Cortex of kidney (tissue), 1 donor: Measurements from ENCODE around the gene PRKCE.

Experiments used
- DNase-seq: peaks from one replicate; lab custom pipeline; 2025; lab: John Stamatoyannopoulos, UW

The PRKCE gene

GRCh38 chr2:45809205-45809604 lies 157.7 kb downstream of the PRKCE start:
- DNase-seq = no peak

DNA sequence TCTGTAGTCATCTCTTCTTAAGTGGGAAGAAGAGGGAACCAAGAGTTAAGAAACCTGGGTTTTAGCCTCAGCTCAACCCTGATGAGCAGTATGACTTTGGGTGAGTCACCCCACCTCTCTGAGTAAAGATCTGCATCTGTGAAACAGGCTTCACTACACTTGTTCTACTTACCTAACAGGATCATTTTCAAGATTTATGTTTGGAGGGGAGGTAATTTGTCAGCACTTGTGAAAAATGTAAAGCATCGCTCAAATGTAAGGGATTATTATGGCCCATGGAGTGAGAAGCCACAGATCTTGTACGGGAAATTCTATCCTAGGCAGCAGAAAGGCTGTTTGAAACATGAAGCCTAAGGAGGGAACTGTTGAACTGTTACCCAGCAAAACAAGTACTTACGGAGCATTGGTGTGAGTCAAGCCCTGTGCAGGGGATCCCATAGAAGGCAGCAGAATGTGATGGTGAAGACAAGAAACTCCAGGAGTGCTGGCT lies 160.6 kb downstream of the PRKCE start:
- no peak for DNase-seq

DNA sequence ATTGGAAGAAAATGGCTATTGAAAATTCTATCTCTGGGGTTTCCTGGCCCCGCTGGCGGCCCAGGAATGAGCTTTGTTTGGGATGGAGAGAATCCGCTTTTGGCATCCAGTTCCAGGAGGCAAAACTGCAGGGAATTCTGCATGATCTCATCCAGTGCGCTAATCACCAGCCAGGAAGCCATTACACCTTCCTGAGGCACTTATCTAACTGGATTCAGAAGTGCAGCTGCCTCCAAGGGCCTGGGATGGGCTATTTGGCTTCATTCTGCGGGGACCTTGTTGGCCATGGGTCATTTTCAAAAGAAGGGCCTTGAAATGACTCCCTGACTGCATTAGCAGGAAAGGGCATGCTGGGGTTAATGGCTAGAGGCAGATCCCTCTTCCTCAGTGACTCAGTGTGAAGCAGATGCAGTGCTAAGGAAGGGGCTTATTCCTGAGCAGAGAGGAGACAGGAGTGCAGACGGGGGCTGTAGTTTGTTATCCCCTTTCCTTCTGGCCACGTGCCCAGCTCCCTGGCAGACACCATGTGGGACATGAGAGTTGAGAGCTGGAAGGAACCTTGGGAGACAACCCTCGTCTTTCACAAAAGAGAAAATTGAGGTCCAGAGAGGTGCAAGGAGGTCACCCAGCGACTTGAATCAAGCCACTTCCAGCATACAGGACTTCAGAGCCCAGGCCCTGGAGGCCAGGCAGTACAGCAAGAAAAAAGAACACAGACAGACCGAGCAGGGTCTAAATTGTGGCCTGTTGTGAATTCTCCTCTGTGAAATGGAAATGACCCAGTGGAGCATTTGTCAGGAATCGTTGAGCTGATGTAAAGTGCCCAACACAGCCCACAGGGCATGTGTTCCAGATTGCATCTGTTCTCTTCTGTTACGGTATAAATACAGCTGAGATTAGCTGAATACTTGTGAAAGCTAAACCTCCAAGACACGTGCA lies 161.8 kb downstream of the PRKCE start:
- no peak for DNase-seq

DNA sequence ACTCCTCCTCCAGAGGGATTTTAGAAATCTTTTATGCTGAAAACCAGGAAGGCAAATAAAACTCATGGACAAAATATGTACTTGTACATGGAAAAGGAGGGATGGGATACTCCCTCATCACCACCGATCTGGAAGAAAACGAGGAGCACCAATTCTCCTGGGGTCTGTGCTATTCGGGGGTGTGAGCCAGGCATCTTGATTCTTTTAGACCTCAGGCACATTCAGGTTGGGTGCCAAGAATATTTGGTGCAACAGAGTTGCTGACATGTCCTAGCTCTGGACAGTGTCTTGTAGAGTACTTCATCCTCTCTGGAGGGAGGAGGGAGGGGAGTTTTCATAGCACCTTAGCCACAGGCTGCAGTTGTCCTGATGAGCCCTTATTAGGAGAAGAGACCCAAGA lies 163.0 kb downstream of the PRKCE start:
- DNase-seq = no peak

DNA sequence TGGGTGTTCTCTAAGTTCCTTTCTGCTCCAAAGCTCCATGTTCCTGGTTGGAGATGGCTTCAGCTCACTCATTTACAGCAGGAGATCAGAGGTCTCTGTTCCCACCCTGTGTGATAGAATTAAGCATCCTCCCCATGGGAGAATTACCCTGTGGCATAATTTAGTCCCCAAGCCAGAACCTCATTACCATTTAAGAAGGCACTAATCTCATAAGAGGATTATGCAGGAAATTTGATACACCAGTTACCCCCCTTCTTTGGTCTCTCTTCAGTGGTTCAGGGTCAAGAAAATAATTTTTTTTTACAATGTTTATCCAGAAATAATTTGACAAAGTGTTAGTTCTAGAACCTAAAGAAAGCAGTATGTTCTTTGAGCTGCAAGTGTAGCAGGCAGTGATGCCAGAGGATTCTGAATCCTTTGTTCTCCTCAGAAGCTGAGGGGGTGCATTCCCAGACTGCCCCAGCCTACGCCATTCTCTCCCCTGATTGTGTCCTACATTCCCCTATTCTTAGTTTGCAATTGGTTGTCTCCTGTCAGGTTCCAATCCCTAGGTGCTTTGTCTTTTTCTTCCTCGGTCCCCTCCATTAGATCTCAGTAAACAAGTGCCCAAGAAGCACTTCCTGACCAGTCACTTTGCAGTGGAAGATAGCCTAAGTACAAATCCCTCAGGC lies 163.6 kb downstream of the PRKCE start:
- no peak for DNase-seq

DNA sequence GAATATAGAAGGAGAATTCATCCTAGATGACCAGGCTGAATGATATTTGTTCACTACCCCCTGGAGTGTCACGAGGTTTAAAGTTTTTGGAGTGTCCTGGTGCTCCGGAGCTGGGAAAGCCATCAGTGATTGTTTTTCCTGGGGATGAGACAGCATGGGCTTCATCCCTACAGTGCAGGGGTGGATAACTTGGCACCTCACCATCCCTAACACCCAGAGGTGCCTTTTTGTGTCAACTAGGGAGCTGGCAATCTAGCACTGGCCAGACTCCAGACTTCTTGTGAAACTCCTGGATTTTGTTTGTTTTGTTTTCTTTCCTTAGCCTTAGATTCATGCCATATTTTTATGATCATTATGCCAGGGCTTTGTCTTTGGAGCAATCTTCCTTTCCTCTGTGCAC lies 164.8 kb downstream of the PRKCE start:
- no peak for DNase-seq

DNA sequence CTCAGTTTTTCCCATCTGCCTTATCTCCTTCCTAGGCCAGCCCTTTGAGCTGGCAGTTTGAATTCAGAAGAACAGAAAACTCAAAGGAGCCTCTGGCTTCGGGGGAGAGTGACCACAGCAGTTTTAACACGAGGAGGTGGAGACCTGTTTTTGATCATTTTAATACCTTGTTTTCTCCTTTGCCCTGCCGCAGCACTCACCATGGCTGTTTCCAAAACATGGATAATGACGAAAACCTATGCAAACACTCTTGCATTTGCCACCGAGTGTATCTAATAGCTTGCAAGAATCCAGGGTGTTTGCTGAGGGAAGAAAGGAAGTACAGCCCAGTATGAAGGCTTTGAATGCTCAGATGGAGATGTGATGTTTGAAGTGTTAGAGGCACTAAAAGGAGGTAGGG lies 167.1 kb downstream of the PRKCE start:
- DNase-seq = no peak

- DNase-seq = no peak
These were observed 168.6 kb downstream of the PRKCE start for GRCh38 chr2:45820048-45820447.

DNA sequence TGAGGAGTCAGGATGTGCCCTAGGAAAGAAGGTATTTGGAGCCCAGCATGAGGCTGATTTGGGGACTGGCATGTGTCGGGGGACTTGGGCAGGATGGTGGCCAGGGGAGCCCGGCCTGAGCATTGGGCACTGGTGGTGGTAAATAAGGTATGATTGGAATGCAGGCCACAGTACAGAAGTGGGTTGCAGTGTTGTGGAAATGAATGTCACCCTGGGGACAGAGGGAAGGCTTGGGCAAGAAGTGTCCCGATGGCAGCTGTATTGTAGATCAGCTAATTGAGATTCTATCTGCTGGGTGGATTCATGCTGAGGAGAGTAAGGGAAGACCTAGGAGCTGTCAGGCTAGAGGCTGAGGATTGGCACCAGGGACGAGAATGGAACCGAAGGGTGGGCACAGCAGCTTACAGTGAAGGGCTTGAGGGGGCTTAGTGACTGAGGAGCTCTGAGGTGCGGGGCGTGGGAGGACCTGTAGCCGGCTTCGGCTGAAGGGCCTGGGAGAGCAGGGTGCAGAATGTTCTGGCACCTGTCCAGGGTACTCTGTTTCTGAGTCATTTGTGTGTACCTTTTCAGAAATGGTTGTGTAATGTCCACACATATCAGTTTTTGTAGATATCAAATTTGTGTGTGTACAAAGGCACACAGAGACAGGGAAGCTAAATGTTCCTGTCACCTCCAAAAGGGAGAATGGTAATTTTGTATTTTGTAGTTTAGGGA lies 170.2 kb downstream of the PRKCE start:
- DNase-seq = no peak

DNA sequence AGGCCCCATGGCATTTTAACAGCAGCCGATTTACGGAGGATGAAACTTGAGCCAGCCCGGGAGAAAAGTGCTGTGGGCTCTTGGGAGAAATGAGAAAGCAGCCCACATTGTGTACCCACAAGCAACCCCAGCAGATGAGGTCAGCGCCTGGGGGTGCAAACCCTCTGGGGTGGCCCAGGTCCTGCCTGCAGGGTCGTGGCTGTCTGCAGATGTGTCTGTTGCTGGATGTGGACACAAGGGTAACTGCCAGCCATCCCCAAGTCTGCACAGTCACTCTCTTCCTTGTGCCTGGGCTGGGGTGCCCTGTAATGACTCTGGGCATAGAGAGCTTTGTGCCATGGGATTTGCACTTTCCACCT lies 170.8 kb downstream of the PRKCE start:
- DNase-seq = no peak

- DNase-seq = no peak
These were observed 172.3 kb downstream of the PRKCE start for GRCh38 chr2:45823723-45824206.

GRCh38 chr2:45825001-45825651 lies 173.7 kb downstream of the PRKCE start:
- DNase-seq = no peak

GRCh38 chr2:45826460-45826859 lies 175.0 kb downstream of the PRKCE start:
- DNase-seq = no peak

DNA sequence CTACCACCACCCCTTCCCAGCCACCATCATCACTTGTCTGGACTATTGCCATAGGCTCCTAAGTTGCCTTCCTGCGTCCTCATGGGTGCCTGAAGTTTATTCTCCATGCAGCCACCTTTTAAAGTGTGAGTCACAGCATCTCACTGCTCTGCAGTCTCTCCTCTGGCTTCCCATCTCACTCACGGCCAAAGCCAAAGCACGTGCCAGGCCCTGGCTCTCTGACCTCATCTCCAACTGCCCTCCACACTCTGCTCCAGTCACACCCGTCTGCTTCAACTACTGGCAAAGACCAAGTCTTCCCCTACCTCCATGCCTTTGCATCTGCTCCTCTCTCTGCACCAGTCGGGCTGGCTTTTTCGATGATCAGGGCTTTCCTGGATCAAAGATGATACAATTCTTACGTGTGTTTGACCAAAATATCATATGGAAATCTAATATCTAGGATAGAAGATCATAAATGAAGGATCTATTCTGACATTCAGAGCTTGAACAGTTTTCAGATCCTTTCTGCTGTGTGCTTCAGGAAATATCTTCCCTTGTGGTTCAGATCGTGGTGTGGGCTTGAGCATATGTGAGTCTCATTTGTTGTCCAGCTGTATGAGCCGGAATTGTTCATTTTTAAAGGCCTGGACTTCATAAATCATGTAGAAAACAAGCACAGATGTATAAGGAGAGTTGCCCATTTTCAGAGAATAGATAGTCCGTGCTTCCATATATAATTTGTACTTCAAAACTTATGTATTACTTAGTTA lies 175.6 kb downstream of the PRKCE start:
- DNase-seq = no peak

DNA sequence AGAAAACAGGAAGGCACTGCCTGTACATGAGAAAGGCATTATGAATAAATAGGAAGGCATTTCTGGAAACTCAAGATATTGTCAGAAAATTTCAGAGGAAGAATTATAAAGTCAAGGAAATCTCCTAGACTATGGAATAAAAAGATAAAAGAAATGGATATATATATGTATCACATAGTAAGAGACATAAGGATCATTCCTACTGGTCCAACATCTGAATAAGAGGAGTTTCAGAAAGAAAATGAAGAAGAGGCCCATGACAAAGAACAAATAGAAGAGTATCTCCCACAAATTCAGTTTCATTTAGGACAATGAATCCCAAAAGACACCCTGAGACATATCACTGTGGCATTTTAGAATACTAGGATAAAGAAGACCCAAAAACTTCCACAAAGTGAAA lies 178.8 kb downstream of the PRKCE start:
- DNase-seq = no peak

- DNase-seq = no peak
These were observed 182.0 kb downstream of the PRKCE start for GRCh38 chr2:45833301-45833967.

GRCh38 chr2:45833968-45834344 lies 182.5 kb downstream of the PRKCE start:
- no peak for DNase-seq

GRCh38 chr2:45834372-45834771 lies 182.9 kb downstream of the PRKCE start:
- no peak for DNase-seq

GRCh38 chr2:45834858-45835257 lies 183.4 kb downstream of the PRKCE start:
- DNase-seq = no peak

DNA sequence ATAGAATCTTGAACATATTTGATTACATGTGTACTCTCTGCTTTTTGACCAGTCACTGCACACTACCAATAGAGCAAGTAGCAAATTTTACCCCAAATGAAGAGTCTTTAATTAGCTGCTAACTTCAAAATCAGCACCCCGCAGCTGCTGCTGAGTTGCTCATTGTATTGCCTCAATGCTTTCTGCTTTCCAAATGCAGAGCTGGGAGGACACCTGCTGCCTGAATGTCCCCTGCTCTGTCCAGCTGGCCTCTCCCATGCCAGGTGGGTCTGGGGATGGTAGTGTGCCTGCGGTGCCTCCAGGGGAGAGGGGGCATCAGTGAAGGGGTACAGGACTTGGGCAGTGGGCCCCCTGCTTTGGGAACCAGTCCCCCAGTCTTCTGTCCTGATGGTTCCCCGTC lies 184.8 kb downstream of the PRKCE start:
- no peak for DNase-seq

DNA sequence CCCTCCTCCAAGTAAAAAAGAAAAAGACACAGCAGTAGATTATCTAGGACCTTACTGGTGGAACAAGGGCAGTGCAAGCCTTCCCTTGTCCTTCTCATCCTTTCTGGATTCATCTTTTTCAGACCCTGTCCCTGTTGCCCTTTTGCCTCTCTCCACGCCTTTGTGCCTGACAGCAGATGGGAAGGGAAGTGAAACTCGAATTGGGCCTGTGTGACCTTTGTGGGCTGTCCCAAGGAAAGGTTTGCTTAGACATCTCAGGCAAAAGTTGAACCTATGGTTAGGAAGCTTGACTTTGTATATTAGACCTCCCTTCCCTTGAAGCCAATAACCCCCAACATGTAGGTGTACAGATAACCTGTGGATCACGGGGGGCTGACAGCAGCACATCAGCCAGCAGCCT lies 185.3 kb downstream of the PRKCE start:
- no peak for DNase-seq
